ENCODE data around the gene TP53. TPM values are rescaled to one million over a fixed set of nuclear protein-coding genes. Genes with fewer than 3 reads are reported as not detected.

TP53 gene
- total RNA-seq = 62.7 and 67.7 TPM in 2 replicates

DNA sequence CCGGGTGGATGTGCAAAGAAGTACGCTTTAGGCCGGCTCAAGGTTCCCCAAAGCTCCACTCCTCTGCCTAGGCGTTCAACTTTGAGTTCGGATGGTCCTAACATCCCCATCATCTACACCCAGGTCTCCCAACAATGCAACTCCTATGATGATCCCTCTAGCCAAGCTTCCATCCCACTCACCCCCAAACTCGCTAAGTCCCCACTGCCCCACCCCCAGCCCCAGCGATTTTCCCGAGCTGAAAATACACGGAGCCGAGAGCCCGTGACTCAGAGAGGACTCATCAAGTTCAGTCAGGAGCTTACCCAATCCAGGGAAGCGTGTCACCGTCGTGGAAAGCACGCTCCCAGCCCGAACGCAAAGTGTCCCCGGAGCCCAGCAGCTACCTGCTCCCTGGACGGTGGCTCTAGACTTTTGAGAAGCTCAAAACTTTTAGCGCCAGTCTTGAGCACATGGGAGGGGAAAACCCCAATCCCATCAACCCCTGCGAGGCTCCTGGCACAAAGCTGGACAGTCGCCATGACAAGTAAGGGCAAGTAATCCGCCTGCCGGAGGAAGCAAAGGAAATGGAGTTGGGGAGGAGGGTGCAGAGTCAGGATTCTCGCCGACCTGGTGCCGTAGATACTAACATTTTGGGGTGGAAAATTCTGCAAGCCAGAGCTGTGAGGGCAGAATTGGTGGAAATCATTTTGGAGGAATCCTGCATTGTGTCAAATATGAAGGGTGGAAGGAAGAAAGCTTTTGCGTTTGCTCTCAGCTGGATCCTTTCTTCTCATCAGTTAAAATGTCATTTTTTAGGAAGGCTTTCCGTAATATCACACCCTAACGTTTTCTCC is at the start of gene TP53:
TP53 (minus strand) TSS at position 419 of the 836 bp plus-strand sequence. CDS start 10,896 bp downstream, outside the sequence.

DNA sequence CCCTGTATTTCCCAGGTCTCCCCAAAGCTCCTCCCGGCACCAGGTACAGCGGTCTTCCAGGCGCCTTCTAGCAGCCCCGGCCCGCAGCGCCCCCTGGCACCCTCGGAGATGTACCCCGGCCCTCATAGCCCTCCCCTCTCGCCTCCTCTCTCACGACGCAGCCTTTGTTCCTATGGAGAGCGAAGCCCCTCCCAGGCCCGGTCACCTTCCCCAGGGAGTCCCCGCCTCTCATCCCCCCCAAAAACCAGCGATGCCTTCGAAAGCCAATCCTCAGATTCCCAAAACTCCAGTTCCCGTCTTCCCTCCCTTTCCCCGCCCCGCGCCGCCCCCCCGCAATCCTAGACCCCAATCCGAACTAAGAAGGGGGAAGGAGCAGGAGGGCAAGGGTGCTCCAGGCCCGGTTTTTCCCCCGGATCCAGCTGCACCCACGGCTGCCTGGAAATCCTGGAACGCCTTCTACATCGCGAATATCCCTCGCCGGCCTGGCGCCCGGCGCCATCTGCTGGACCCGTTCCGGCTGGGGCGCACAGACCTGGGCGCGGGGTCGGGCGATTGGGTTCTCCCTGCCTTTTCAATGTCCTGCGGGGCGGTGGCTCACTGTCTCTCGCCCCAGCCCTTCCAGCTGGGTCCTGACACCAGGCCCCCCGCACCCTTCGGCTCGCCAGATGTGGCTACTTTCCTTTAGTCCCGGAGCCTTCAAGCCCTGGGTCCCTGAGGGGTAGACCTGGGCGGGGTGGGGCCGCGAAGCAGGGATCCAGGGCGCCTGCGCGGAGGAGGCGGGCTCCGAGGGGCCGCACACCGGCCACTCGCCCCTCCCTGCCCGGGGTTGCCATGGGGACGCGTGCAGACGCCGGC is 29.8 kb upstream of the TP53 start, which contains the start of gene DNAH2:
DNAH2 (plus strand) TSS at position 844 of the 855 bp plus-strand sequence. CDS start 1,991 bp downstream, outside the sequence.

DNA sequence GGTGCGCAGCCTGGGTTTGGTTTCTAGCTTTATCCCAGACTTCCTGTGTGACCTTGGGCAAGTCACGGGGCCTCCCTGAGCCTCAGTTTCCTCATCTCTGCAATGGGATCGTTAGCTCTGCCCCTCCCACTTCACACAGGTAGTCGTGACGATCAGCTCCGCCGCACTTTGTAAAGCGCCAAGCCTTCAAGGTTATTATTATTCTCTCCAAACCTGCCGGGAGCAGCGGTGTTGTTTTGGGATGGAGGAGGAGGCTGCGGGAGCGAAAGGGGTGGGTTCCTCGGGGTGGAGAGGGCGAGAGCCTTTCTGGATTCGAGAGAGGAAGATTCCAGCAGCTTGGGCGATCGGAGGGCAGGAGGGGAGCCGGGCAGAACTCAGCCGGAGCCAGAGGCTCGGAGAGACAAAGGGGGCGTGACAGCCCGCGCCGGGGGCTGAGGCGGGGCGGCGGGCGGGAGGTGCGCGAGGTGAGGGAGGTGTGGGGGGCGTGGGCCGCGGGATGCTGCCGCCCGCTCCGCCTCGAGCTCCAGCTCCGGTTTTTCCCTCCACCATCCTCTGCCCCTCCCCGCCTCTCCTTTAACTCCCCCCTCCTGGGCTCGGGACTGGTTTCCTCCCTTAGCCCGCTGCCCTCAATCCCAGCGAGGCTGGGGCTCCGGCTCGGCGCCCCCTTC is 17.4 kb upstream of the TP53 start, which contains the start of gene EFNB3:
EFNB3 (plus strand) TSS at position 602 of the 668 bp plus-strand sequence. CDS start 397 bp downstream, outside the sequence.

DNA sequence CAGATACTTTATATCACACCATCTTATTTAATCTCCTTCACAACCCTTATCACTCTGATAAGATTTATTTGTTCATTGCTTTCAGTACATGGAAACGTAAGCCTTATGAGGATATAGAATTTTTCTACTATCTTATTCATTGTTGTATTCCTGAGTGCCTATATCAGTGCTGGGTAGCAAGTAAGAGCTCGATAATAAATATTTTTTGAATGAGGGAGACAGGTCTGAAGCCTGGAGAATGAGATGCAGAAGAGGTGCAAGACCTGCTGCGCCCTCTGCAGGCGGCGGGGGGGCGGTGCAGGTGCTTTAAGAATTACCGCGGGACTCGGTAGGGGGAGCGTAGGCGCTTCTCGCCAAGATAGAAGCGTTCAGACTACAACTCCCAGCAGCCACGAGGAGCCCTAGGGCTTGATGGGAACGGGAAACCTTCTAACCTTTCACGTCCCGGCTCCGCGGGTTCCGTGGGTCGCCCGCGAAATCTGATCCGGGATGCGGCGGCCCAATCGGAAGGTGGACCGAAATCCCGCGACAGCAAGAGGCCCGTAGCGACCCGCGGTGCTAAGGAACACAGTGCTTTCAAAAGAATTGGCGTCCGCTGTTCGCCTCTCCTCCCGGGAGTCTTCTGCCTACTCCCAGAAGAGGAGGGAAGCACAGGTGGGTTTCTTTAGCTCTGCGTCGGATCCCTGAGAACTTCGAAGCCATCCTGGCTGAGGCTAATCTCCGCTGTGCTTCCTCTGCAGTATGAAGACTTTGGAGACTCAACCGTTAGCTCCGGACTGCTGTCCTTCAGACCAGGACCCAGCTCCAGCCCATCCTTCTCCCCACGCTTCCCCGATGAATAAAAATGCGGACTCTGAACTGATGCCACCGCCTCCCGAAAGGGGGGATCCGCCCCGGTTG is 868 bp upstream of the TP53 start, which contains the start of gene WRAP53:
WRAP53 (plus strand) TSS at position 570 of the 900 bp plus-strand sequence; CDS start at position 742, 172 bp downstream.

DNA sequence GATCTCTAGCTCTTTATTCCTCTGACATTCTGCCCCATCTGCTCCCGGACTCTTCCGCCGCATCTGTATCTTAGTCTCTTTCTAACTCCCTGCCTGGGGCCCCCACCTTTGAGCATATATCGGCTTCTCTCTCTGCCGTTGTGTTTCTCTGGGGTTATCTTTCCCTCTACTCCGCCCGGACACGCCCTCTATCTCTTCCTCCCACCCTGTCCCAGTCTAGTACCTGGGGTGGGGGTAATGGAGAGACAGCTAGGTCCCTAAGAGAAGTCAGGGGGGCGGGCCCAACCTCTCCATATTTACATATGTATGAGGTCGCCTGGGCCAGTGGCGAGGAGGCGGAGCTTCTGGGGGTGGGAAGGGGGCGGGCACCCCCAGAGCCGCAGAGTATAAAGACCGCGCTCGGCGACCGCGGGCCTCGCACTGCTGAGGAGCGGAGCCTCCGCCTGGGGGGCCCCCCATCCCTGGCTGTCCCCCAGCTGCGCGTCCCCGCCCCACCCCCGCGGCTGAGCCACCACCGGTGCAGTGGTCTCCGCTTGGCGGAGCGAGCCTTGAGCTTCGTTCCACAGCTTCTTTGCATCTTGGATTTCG is 36.7 kb downstream of the TP53 start, which contains the start of gene ATP1B2:
ATP1B2 (plus strand) TSS at position 418 of the 588 bp plus-strand sequence. CDS start 593 bp downstream, outside the sequence.

DNA sequence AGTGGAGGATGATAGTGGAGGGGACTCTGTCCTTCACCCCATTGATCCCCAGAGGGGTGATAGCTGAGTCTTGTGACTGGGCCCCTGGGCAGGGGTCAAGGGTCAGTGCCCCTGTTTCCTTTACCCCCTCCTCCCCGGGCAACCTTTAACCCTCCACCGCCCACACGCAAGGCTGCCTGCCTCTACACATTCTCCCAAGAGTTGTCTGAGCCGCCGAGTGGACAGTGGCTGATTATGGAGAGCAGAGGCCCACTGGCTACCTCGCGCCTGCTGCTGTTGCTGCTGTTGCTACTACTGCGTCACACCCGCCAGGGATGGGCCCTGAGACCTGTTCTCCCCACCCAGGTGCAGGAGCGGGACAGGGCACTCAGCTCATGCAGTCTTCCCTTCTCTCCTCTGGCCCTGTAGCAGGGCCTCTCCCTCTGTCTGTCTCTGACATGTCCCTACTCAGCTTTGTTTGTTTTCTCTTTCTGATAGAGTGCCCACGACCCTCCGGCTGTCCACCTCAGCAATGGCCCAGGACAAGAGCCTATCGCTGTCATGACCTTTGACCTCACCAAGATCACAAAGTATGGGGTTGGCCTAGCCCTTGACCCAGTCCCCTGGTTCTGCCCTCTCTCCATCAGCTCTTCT is 57.2 kb downstream of the TP53 start, which contains the start of gene SHBG:
SHBG (plus strand) TSS at position 197 of the 633 bp plus-strand sequence; CDS start at position 235, 38 bp downstream.

DNA sequence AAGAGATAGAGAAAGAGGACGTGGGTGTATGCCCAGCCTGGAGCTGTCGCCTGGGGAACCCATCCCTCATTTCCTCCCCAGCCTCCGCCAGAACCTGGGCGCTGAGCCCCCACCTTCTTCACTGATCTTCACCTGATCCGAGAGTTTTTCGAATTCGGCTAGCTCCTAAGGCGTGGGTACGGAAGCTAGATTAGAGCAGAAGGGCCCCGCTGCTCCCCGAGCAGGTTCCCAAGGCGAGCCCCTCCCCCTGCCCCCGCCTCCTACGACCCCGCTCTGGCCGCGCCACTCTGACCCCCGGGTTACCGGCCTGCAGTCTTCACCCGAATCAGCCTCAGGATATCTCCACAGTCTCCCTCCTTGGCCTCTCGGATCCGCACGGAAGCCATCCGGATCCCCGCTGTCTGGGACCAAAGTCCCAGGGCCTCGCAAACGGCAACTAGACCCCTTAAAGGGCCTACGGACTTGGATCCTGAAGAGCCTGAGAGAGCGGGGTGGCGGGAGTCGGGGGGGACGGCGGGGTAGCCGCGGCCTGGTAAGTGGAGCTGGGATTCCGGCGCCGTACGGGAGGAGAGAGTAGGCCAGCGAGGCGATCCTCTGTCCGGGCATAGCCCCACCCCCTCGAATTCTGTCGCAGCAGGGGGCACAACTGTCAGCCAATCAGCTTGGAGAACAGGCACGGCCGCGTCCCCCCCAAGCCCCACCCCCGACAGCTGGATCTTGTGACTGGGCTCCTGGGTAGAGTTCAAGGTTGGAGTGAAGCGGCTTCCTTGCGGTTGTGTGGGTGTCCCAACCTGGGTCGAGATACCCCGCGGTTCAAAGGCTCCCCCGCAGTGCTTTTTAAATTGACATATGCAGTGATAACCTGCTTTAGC is 59.8 kb downstream of the TP53 start, which contains the start of gene SAT2:
SAT2 (minus strand) TSS at position 572 of the 872 bp plus-strand sequence; CDS start at position 386, 186 bp downstream.

Other genes with a start within 250 kb of the TP53 start
- 0.97 and 1.8 TPM in 2 replicates for gene FGF11, start 248.0 kb downstream of the TP53 start, total RNA-seq
- 6.2 and 7.5 TPM in 2 replicates for gene CHRNB1, start 242.4 kb downstream of the TP53 start, total RNA-seq
- 54.8 TPM in 2 replicates for gene ZBTB4, start 207.9 kb downstream of the TP53 start, total RNA-seq
- gene SLC35G6, start 206.0 kb downstream of the TP53 start, total RNA-seq = not detected in 2 replicates
- gene POLR2A, start 203.1 kb downstream of the TP53 start, total RNA-seq = 98.0 and 120 TPM in 2 replicates
- gene TNFSF12, start 138.4 kb downstream of the TP53 start, total RNA-seq = 12.2 and 20.2 TPM in 2 replicates
- gene TNFSF13, start 128.7 kb downstream of the TP53 start, total RNA-seq = 1.2 and 1.5 TPM in 2 replicates
- gene SENP3, start 125.6 kb downstream of the TP53 start, total RNA-seq = 66.4 and 68.7 TPM in 2 replicates
- 25.3 and 43.4 TPM in 2 replicates for gene CD68, start 107.9 kb downstream of the TP53 start, total RNA-seq
- gene MPDU1, start 103.6 kb downstream of the TP53 start, total RNA-seq = 63.1 and 88.3 TPM in 2 replicates
- gene SOX15, start 97.4 kb downstream of the TP53 start, total RNA-seq = 0.12 and 0.49 TPM in 2 replicates
- 49.2 and 51.1 TPM in 2 replicates for gene FXR2, start 72.6 kb downstream of the TP53 start, total RNA-seq
- 29.0 and 39.6 TPM in 2 replicates for gene SAT2, start 59.7 kb downstream of the TP53 start, total RNA-seq
- 0.36 TPM in 1 of 2 replicates, not detected in the other for gene SHBG, start 57.4 kb downstream of the TP53 start, total RNA-seq
- gene ATP1B2, start 36.6 kb downstream of the TP53 start, total RNA-seq = not detected in 2 replicates
- gene WRAP53, start 987 bp upstream of the TP53 start, total RNA-seq = 2.8 and 3.8 TPM in 2 replicates
- 3.2 and 5.2 TPM in 2 replicates for gene EFNB3, start 17.7 kb upstream of the TP53 start, total RNA-seq
- 0.12 and 0.16 TPM in 2 replicates for gene DNAH2, start 30.3 kb upstream of the TP53 start, total RNA-seq
- gene KDM6B, start 146.7 kb upstream of the TP53 start, total RNA-seq = 7.7 and 10.7 TPM in 2 replicates
- gene TMEM88, start 167.6 kb upstream of the TP53 start, total RNA-seq = 0.16 and 0.24 TPM in 2 replicates
- 25.2 and 27.8 TPM in 2 replicates for gene NAA38, start 170.1 kb upstream of the TP53 start, total RNA-seq
- 10.7 and 12.8 TPM in 2 replicates for gene CYB5D1, start 170.5 kb upstream of the TP53 start, total RNA-seq
- gene CHD3, start 201.3 kb upstream of the TP53 start, total RNA-seq = 114 and 141 TPM in 2 replicates
- gene RNF227, start 228.8 kb upstream of the TP53 start, total RNA-seq = 1.3 and 4.2 TPM in 2 replicates
- 0.49 and 1.6 TPM in 2 replicates for gene KCNAB3, start 242.4 kb upstream of the TP53 start, total RNA-seq
- 39.1 and 42.9 TPM in 2 replicates for gene TRAPPC1, start 244.5 kb upstream of the TP53 start, total RNA-seq
- gene CNTROB, start 244.7 kb upstream of the TP53 start, total RNA-seq = 22.2 and 23.3 TPM in 2 replicates